NB4 (cell line): ENCODE measurements around the gene COX20.

ENCODE experiments used
- CTCF ChIP-seq: IDR thresholded peaks from one replicate; pipeline ENCODE4 v1.5.1; 2012; ENCODE audit warnings: low read depth, low read length
- POLR2A ChIP-seq: IDR thresholded peaks from 2 replicates; pipeline ENCODE4 v1.6.1; 2011; ENCODE audit warnings: mild to moderate bottlenecking; ENCODE audit not compliant: insufficient read length; ENCODE audit errors: extremely low read depth

- TF ChIP-seq POLR2A (no peak), CTCF (no peak)
These were observed 17.2 kb downstream of the COX20 start for GRCh38 chr1:244852694-244853093.
